HG03064 (cell line): Measurements from ENCODE around the gene NRXN3.

Experiments
- ATAC-seq: cut with Tn5 transposase; IDR thresholded peaks from one replicate; pipeline ENCODE4 v1.9.1; 2021; ENCODE audit warnings: low read depth; ENCODE audit not compliant: unreplicated experiment

The NRXN3 gene

GRCh38 chr14:78611796-78612571, 441.8 kb downstream of the NRXN3 start:
- ATAC-seq, result no peak

- no peak for ATAC-seq
Measured at GRCh38 chr14:78612666-78613065, 442.5 kb downstream of the NRXN3 start.

GRCh38 chr14:78614593-78614992, 444.4 kb downstream of the NRXN3 start:
- no peak for ATAC-seq

GRCh38 chr14:78617735-78618134, 447.6 kb downstream of the NRXN3 start:
- no peak for ATAC-seq

- no peak for ATAC-seq
Measured at GRCh38 chr14:78618368-78618767, 448.2 kb downstream of the NRXN3 start.

GRCh38 chr14:78627114-78627513, 456.9 kb downstream of the NRXN3 start:
- no peak for ATAC-seq

- no peak for ATAC-seq
Measured at GRCh38 chr14:78631551-78631950, 461.4 kb downstream of the NRXN3 start.

GRCh38 chr14:78633752-78634151, 463.6 kb downstream of the NRXN3 start:
- ATAC-seq, result no peak

- no peak for ATAC-seq
Measured at GRCh38 chr14:78637489-78637888, 467.3 kb downstream of the NRXN3 start.

GRCh38 chr14:78637908-78638475, 467.8 kb downstream of the NRXN3 start:
- ATAC-seq, result no peak

- no peak for ATAC-seq
Measured at GRCh38 chr14:78638926-78639325, 468.8 kb downstream of the NRXN3 start.

- ATAC-seq, result no peak
Measured at GRCh38 chr14:78644824-78645559, 474.8 kb downstream of the NRXN3 start.

- no peak for ATAC-seq
Measured at GRCh38 chr14:78652727-78653126, 482.6 kb downstream of the NRXN3 start.

GRCh38 chr14:78653173-78653572, 483.0 kb downstream of the NRXN3 start:
- no peak for ATAC-seq

GRCh38 chr14:78657451-78657850, 487.3 kb downstream of the NRXN3 start:
- no peak for ATAC-seq

- ATAC-seq, result no peak
Measured at GRCh38 chr14:78664841-78665240, 494.7 kb downstream of the NRXN3 start.

- ATAC-seq, result no peak
Measured at GRCh38 chr14:78666336-78667056, 496.3 kb downstream of the NRXN3 start.

- no peak for ATAC-seq
Measured at GRCh38 chr14:78667141-78667540, 497.0 kb downstream of the NRXN3 start.

GRCh38 chr14:78673845-78674244, 503.7 kb downstream of the NRXN3 start:
- no peak for ATAC-seq

GRCh38 chr14:78674820-78675219, 504.6 kb downstream of the NRXN3 start:
- no peak for ATAC-seq

GRCh38 chr14:78683206-78683605, 513.0 kb downstream of the NRXN3 start:
- ATAC-seq, result no peak
